Karpas-422 (cell line): Measurements from ENCODE around the gene COL4A5. TPM values are rescaled to one million over a fixed set of nuclear protein-coding genes. Genes with fewer than 3 reads are reported as not detected.
A peak's percentile ranks its signal among the peaks of the same experiment; 100 is the strongest.

ENCODE experiments used
- DNase-seq: peaks from one replicate; pipeline ENCODE4 v3.0.0-alpha.2; 2015
- H2AFZ ChIP-seq: fragments of 200-600 bp; sonication (generic); 2 replicates; pipeline ENCODE4 v1.6.1; 2014; ENCODE audit warnings: antibody characterized with exemption, low read length, mixed read lengths
- H3K27ac ChIP-seq: fragments of 200-600 bp; sonication (generic); 2 replicates; pipeline ENCODE4 v1.5.1; 2014; ENCODE audit warnings: mild to moderate bottlenecking, low read length, moderate library complexity
- H3K27me3 ChIP-seq: fragments of 200-600 bp; sonication (generic); 2 replicates; pipeline ENCODE4 v1.6.1; 2014; ENCODE audit warnings: low read length, mixed read lengths
- H3K36me3 ChIP-seq: fragments of 200-600 bp; sonication (generic); 2 replicates; pipeline ENCODE4 v1.6.1; 2014; ENCODE audit warnings: low read length, mixed read lengths; ENCODE audit not compliant: insufficient read depth
- H3K4me1 ChIP-seq: fragments of 200-600 bp; sonication (generic); 2 replicates; pipeline ENCODE4 v1.6.1; 2014; ENCODE audit warnings: mild to moderate bottlenecking, low read length, mixed read lengths
- H3K4me2 ChIP-seq: fragments of 200-600 bp; sonication (generic); 2 replicates; pipeline ENCODE4 v1.6.1; 2014; ENCODE audit warnings: low read length, low read depth, mild to moderate bottlenecking; ENCODE audit not compliant: poor library complexity, severe bottlenecking
- H3K4me3 ChIP-seq: fragments of 200-600 bp; sonication (generic); 2 replicates; pipeline ENCODE4 v1.5.1; 2014; ENCODE audit warnings: mild to moderate bottlenecking, antibody characterized with exemption, low read length, mixed read lengths
- H3K79me2 ChIP-seq: fragments of 200-600 bp; sonication (generic); 2 replicates; pipeline ENCODE4 v1.6.1; 2014; ENCODE audit warnings: mild to moderate bottlenecking, low read length, mixed read lengths
- H3K9ac ChIP-seq: fragments of 200-600 bp; sonication (generic); 2 replicates; pipeline ENCODE4 v1.6.0; 2014; ENCODE audit warnings: low read length
- H3K9me2 ChIP-seq: fragments of 200-600 bp; sonication (generic), shearing (Covaris generic); replicated peaks from 2 replicates; pipeline ENCODE4 v1.6.0; 2014; ENCODE audit warnings: mild to moderate bottlenecking, low read length, moderate library complexity; ENCODE audit not compliant: insufficient read depth
- H3K9me3 ChIP-seq: fragments of 300-700, 200-600 bp; sonication (generic); 2 replicates; pipeline ENCODE4 v1.6.1; 2014; ENCODE audit warnings: low read length, mixed read lengths
- H4K20me1 ChIP-seq: fragments of 200-600 bp; sonication (generic); 2 replicates; pipeline ENCODE4 v1.6.1; 2014; ENCODE audit warnings: mild to moderate bottlenecking, antibody characterized with exemption, low read length, low read depth; ENCODE audit not compliant: insufficient read depth
- total RNA-seq: library from RNA; depleted of rRNA; stranded (reverse); fragments of >200 nt; shearing (Covaris generic); gene quantifications from 2 replicates; pipeline ENCODE4 v1.2.3, GENCODE V29; 2014; ENCODE audit warnings: low replicate concordance

COL4A5 gene
- total RNA-seq, 1 experiment from 2014 or later = not detected

- no peak overlapping the region for H3K27ac ChIP-seq
- H3K4me3 ChIP-seq = no peak overlapping the region
- no peaks in the 10 kb centered on the region for H4K20me1 ChIP-seq
- H3K79me2 ChIP-seq = no peaks in the 10 kb centered on the region
- no peaks in the 10 kb centered on the region for H3K27me3 ChIP-seq
- no peaks in the 10 kb centered on the region for H3K4me1 ChIP-seq
- no peaks in the 10 kb centered on the region for H3K36me3 ChIP-seq
- H2AFZ ChIP-seq = no peak overlapping the region
- peak; percentile 72 for DNase-seq
- no peaks in the 10 kb centered on the region for H3K9me3 ChIP-seq
- H3K9me2 ChIP-seq = no peaks in the 10 kb centered on the region
- H3K9ac ChIP-seq = no peak overlapping the region
- no peak overlapping the region for H3K4me2 ChIP-seq
These were observed 97.4 kb downstream of the COL4A5 start for GRCh38 chrX:108537005-108537404.

- Histone ChIP-seq H3K27me3 (no peaks in the 10 kb centered on the region), H4K20me1 (no peaks in the 10 kb centered on the region), H3K4me1 (no peaks in the 10 kb centered on the region), H3K9me2 (no peaks in the 10 kb centered on the region), H3K9me3 (no peaks in the 10 kb centered on the region), H3K79me2 (no peaks in the 10 kb centered on the region), H3K4me2 (no peak overlapping the region), H3K9ac (no peak overlapping the region), H3K27ac (no peak overlapping the region), H3K4me3 (no peak overlapping the region), H2AFZ (no peak overlapping the region), H3K36me3 (no peaks in the 10 kb centered on the region)
- DNase-seq = no peak
These were observed 101.6 kb downstream of the COL4A5 start for GRCh38 chrX:108541286-108541685.

DNA sequence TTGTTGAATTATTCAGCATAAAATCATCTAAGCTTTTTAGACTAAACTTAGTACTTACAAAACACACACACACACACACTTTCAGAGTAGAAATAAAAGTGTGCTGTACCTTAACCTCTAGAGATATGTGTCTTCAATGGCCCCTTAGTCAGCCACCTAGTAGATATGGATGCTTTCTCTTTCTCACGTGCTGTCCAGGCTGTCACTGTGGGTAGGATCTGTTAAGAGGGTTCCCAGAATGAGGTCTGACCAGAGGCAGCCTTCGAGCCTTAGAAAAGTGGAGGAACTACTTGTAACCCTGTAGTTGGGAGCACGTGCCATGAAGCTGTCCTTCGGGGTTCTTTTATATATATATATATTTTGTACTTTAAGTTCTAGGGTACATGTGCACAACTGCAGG lies 117.9 kb downstream of the COL4A5 start:
- Histone ChIP-seq H3K27ac (no peak overlapping the region), H3K4me2 (no peak overlapping the region), H3K4me1 (no peaks in the 10 kb centered on the region), H3K36me3 (no peaks in the 10 kb centered on the region), H3K79me2 (no peaks in the 10 kb centered on the region), H3K9me3 (no peaks in the 10 kb centered on the region), H3K9ac (no peak overlapping the region), H3K27me3 (no peaks in the 10 kb centered on the region), H3K4me3 (no peak overlapping the region), H4K20me1 (no peaks in the 10 kb centered on the region), H2AFZ (no peak overlapping the region), H3K9me2 (no peaks in the 10 kb centered on the region)
- DNase-seq = no peak

GRCh38 chrX:108558217-108558616 lies 118.6 kb downstream of the COL4A5 start:
- no peaks in the 10 kb centered on the region for H4K20me1 ChIP-seq
- H3K9me2 ChIP-seq = no peaks in the 10 kb centered on the region
- H3K79me2 ChIP-seq = no peaks in the 10 kb centered on the region
- no peak overlapping the region for H3K4me3 ChIP-seq
- H3K4me2 ChIP-seq = no peak overlapping the region
- H3K4me1 ChIP-seq = no peaks in the 10 kb centered on the region
- H3K27me3 ChIP-seq = no peaks in the 10 kb centered on the region
- no peaks in the 10 kb centered on the region for H3K36me3 ChIP-seq
- H3K27ac ChIP-seq = no peak overlapping the region
- no peaks in the 10 kb centered on the region for H3K9me3 ChIP-seq
- H2AFZ ChIP-seq = no peak overlapping the region
- H3K9ac ChIP-seq = no peak overlapping the region
- DNase-seq = no peak

DNA sequence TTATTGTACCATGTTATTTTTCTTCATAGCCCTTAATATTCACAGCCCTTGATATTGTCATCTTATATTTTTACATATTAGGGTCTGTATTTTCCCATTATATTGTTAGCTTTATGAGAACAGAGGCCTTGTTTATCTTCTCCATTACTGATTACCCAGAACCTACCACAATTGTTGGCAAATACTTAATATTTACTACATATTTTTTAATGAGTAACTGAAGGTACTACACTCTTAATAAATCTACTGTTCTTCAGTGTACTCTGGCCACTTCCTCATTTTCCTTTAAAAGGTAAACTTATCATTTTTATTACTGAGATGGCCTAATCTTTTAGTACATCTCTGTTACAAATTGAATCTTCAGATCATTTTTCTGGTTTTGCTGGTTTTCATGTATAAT lies 133.5 kb downstream of the COL4A5 start:
- no peak for DNase-seq
- no peaks in the 10 kb centered on the region for H3K36me3 ChIP-seq
- H3K27me3 ChIP-seq = no peaks in the 10 kb centered on the region
- no peak overlapping the region for H2AFZ ChIP-seq
- no peak overlapping the region for H3K9ac ChIP-seq
- no peaks in the 10 kb centered on the region for H3K79me2 ChIP-seq
- H3K9me3 ChIP-seq = no peaks in the 10 kb centered on the region
- H3K4me2 ChIP-seq = no peak overlapping the region
- no peaks in the 10 kb centered on the region for H3K9me2 ChIP-seq
- no peak overlapping the region for H3K27ac ChIP-seq
- H3K4me3 ChIP-seq = no peak overlapping the region
- no peaks in the 10 kb centered on the region for H3K4me1 ChIP-seq
- H4K20me1 ChIP-seq = no peaks in the 10 kb centered on the region

DNA sequence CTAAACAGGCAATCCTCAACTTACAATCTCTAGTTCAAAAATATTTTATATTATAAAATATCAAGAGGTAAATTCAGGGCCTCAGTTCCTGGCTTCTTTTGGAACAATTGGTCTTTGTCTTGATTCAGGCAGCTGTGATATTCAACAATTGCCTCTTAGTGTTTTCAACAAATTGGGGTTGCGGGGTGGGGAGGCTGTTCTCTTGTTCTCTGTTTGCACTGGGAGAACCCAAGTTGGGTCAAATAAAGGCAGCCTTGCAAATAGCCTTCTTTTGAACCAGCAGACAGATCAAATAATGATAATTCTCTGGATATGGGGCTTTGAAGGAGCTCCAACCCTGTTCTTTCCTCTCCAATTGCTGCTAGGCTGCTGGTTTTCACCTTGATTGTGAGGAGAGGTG lies 142.5 kb downstream of the COL4A5 start:
- H3K9ac ChIP-seq = no peak overlapping the region
- no peaks in the 10 kb centered on the region for H4K20me1 ChIP-seq
- no peak overlapping the region for H3K4me2 ChIP-seq
- H2AFZ ChIP-seq = no peak overlapping the region
- H3K79me2 ChIP-seq = no peaks in the 10 kb centered on the region
- no peaks in the 10 kb centered on the region for H3K36me3 ChIP-seq
- no peak for DNase-seq
- no peak overlapping the region for H3K4me3 ChIP-seq
- no peaks in the 10 kb centered on the region for H3K9me3 ChIP-seq
- H3K9me2 ChIP-seq = no peaks in the 10 kb centered on the region
- peaks cover 2% of the 10 kb centered on the region; the same call in 1 of the 2 replicates for H3K27me3 ChIP-seq
- H3K4me1 ChIP-seq = no peaks in the 10 kb centered on the region
- no peak overlapping the region for H3K27ac ChIP-seq

GRCh38 chrX:108584617-108585211 lies 145.1 kb downstream of the COL4A5 start:
- Histone ChIP-seq H3K9me3 (no peaks in the 10 kb centered on the region), H3K27me3 (peaks cover 2% of the 10 kb centered on the region; the same call in 1 of the 2 replicates), H2AFZ (no peak overlapping the region), H3K4me2 (no peak overlapping the region), H3K79me2 (no peaks in the 10 kb centered on the region), H4K20me1 (no peaks in the 10 kb centered on the region), H3K4me3 (no peak overlapping the region), H3K9ac (no peak overlapping the region), H3K9me2 (no peaks in the 10 kb centered on the region), H3K27ac (no peak overlapping the region), H3K4me1 (no peaks in the 10 kb centered on the region), H3K36me3 (no peaks in the 10 kb centered on the region)
- no peak for DNase-seq

DNA sequence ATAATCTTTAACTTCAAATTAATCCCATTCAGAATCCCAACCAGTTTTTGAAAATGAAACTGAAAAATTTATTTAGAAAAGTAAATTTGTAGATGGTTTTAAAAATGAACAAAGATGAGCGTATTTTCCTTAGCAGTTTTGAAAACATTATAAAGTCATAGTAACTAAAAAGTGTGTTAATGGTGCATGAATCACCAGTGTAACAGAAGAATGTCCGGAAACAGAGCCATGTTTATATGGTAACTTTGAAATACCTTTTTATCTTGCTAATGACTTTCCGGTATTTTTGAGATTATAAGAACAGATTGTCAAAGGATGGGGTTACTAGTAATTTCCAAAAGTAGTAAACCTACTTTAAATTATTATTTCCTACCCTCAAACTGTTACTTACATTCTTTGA lies 150.9 kb downstream of the COL4A5 start:
- no peak for DNase-seq
- Histone ChIP-seq H3K4me2 (no peak overlapping the region), H3K9me2 (no peaks in the 10 kb centered on the region), H3K9ac (no peak overlapping the region), H3K36me3 (no peaks in the 10 kb centered on the region), H3K9me3 (no peaks in the 10 kb centered on the region), H3K4me1 (no peaks in the 10 kb centered on the region), H4K20me1 (no peaks in the 10 kb centered on the region), H3K79me2 (no peaks in the 10 kb centered on the region), H3K27ac (no peak overlapping the region), H3K4me3 (no peak overlapping the region), H3K27me3 (no peaks in the 10 kb centered on the region), H2AFZ (no peak overlapping the region)

GRCh38 chrX:108601276-108601675 lies 161.6 kb downstream of the COL4A5 start:
- Histone ChIP-seq H3K27me3 (no peaks in the 10 kb centered on the region), H3K4me2 (no peak overlapping the region), H4K20me1 (no peaks in the 10 kb centered on the region), H3K36me3 (no peaks in the 10 kb centered on the region), H3K4me3 (no peak overlapping the region), H2AFZ (no peak overlapping the region), H3K79me2 (no peaks in the 10 kb centered on the region), H3K4me1 (no peaks in the 10 kb centered on the region), H3K9ac (no peak overlapping the region), H3K9me3 (no peaks in the 10 kb centered on the region), H3K27ac (no peak overlapping the region), H3K9me2 (no peaks in the 10 kb centered on the region)
- DNase-seq = no peak
